Body of pancreas (tissue), 4 donors: ENCODE measurements around the gene CTIF. TPM values are rescaled to one million over a fixed set of nuclear protein-coding genes. Genes with fewer than 3 reads are reported as not detected.

ENCODE experiments used
- ATAC-seq: fragments of 150-250 bp; one replicate; pipeline ENCODE4 v1.9.1; 2016
- DNase-seq, 4 donors: peaks; one replicate each; pipeline ENCODE4 v3.0.0-alpha.2; 2019
- H3K27ac ChIP-seq, 4 donors: fragments of 200-600 bp; sonication (generic); 1 replicate in 3 of 4; 2 replicates in 1 of 4; pipeline versions ENCODE4 v1.5.1 to v1.6.1; 2016 to 2019; ENCODE audit warnings: mild to moderate bottlenecking in 1 of 4, mixed read lengths in 1 of 4, moderate library complexity in 1 of 4
- H3K27me3 ChIP-seq, 2 donors: fragments of 200-600 bp; sonication (generic); one replicate each; pipeline ENCODE4 v1.6.0; 2016; ENCODE audit warnings: mild to moderate bottlenecking in 1 of 2
- H3K36me3 ChIP-seq, 2 donors: fragments of 200-600 bp; sonication (generic); replicated peaks in 1 of 2; 2 replicates each; pipeline ENCODE4 v1.5.1; 2016; ENCODE audit warnings: low read depth in 2 of 2; ENCODE audit not compliant: insufficient read depth in 1 of 2
- H3K4me1 ChIP-seq: fragments of 200-600 bp; sonication (generic); one replicate; pipeline ENCODE4 v1.6.0; 2016
- H3K4me3 ChIP-seq, 2 donors: fragments of 200-600 bp; sonication (generic); 1 replicate in 1 of 2; 2 replicates in 1 of 2; pipeline ENCODE4 v1.5.1; 2016 to 2019
- H3K9me3 ChIP-seq, 3 donors: fragments of 200-600 bp; sonication (generic); 1 replicate in 2 of 3; 2 replicates in 1 of 3; pipeline ENCODE4 v1.5.1; 2016
- POLR2A ChIP-seq, 3 donors: fragments of 450-650 bp; IDR thresholded peaks; one replicate each; pipeline ENCODE4 v1.6.1; 2016; ENCODE audit warnings: antibody characterized with exemption in 3 of 3, mild to moderate bottlenecking in 2 of 3
- WGBS, 2 donors: methylation state at CpG; one replicate each; pipeline ENCODE4 v1.1.5; 2017; 5-methylcytosine and 5-hydroxymethylcytosine counted together
- intact Hi-C: fragments of 100-400 bp; cut with DNase I; formaldehyde crosslinking; loops from one replicate; pipeline ENCODE4 v1.15.1; 2023
- total RNA-seq, 2 donors: library from RNA; depleted of rRNA; stranded (reverse); fragments of >200 nt; gene quantifications; one replicate each; pipeline ENCODE4 v1.1.0, GENCODE V29; 2016
- TF ChIP-seq, protein P1 (sequence below), 7 experiments: fragments of 450-650 bp in 4 of 7; fragments of 200-600 bp in 3 of 7; sonication (generic) in 3 of 7; IDR thresholded peaks; one replicate each; pipeline ENCODE4 v1.5.1; 2016 to 2019; ENCODE audit warnings: antibody characterized with exemption in 7 of 7

The CTIF gene
- total RNA-seq, 2 donors from 2014 or later = 18.7 to 24.4 TPM

GRCh38 chr18:48611203-48611602 lies 72.4 kb downstream of the CTIF start:
- DNase-seq = no peak
- H3K27ac ChIP-seq = no peak overlapping the region
- intact Hi-C loops = no loop called here
- 90 to 95% methylated on average over 4 to 5 of the region's 5 CpGs for WGBS, 2 donors
- H3K4me1 ChIP-seq = peaks cover 15% of the 10 kb centered on the region
- no peaks in the 10 kb centered on the region for H3K27me3 ChIP-seq
- no peak overlapping the region for H3K4me3 ChIP-seq
- ATAC-seq = no peak
- no peaks in the 10 kb centered on the region for H3K9me3 ChIP-seq
- TF ChIP-seq, protein P1, sequence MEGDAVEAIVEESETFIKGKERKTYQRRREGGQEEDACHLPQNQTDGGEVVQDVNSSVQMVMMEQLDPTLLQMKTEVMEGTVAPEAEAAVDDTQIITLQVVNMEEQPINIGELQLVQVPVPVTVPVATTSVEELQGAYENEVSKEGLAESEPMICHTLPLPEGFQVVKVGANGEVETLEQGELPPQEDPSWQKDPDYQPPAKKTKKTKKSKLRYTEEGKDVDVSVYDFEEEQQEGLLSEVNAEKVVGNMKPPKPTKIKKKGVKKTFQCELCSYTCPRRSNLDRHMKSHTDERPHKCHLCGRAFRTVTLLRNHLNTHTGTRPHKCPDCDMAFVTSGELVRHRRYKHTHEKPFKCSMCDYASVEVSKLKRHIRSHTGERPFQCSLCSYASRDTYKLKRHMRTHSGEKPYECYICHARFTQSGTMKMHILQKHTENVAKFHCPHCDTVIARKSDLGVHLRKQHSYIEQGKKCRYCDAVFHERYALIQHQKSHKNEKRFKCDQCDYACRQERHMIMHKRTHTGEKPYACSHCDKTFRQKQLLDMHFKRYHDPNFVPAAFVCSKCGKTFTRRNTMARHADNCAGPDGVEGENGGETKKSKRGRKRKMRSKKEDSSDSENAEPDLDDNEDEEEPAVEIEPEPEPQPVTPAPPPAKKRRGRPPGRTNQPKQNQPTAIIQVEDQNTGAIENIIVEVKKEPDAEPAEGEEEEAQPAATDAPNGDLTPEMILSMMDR (IDR thresholded peaks at IDR 0.05) = no peak
- TF ChIP-seq POLR2A (IDR thresholded peaks at IDR 0.05) = no peak
- no peaks in the 10 kb centered on the region for H3K36me3 ChIP-seq

GRCh38 chr18:48611785-48612480 lies 73.1 kb downstream of the CTIF start:
- intact Hi-C loops = no loop called here
- H3K4me1 ChIP-seq = peaks cover 18% of the 10 kb centered on the region
- ATAC-seq (no peak), DNase-seq (no peak)
- TF ChIP-seq POLR2A (IDR thresholded peaks at IDR 0.05) = no peak
- TF ChIP-seq, protein P1 (IDR thresholded peaks at IDR 0.05) = no peak
- no peaks in the 10 kb centered on the region for H3K36me3 ChIP-seq
- no peak overlapping the region for H3K27ac ChIP-seq
- no peaks in the 10 kb centered on the region for H3K27me3 ChIP-seq
- no peaks in the 10 kb centered on the region for H3K9me3 ChIP-seq
- 63 to 70% methylated on average over 10 of the region's 10 CpGs for WGBS, 2 donors
- no peak overlapping the region for H3K4me3 ChIP-seq

DNA sequence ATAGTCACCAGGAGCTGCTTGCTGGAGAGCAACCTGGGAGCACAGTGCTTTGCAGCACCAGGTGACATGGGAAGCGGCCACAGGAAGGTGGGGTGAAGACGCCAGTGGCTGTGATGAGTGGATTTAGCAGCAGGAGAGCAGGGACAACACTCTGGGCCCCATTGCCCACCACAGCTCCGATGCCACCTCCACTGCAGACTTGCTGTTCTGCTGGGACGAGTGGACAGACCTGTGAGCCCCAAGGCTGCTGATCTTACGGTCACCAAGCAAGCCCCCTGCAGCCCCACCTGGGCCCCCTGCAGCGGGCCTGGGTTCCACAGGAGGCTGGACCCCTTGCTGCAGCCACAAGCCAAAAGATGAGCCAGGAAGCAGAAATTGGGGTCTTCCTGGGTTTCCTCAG lies 73.7 kb downstream of the CTIF start:
- no peaks in the 10 kb centered on the region for H3K27me3 ChIP-seq
- intact Hi-C loops = no loop called here
- H3K27ac ChIP-seq = no peak overlapping the region
- no peak overlapping the region for H3K4me3 ChIP-seq
- 90 to 97% methylated on average over 5 to 6 of the region's 6 CpGs for WGBS, 2 donors
- peaks cover 18% of the 10 kb centered on the region for H3K4me1 ChIP-seq
- no peak for DNase-seq
- no peaks in the 10 kb centered on the region for H3K36me3 ChIP-seq
- no peak for ATAC-seq
- TF ChIP-seq POLR2A (IDR thresholded peaks at IDR 0.05) = no peak
- TF ChIP-seq, protein P1 (IDR thresholded peaks at IDR 0.05) = no peak
- H3K9me3 ChIP-seq = no peaks in the 10 kb centered on the region

DNA sequence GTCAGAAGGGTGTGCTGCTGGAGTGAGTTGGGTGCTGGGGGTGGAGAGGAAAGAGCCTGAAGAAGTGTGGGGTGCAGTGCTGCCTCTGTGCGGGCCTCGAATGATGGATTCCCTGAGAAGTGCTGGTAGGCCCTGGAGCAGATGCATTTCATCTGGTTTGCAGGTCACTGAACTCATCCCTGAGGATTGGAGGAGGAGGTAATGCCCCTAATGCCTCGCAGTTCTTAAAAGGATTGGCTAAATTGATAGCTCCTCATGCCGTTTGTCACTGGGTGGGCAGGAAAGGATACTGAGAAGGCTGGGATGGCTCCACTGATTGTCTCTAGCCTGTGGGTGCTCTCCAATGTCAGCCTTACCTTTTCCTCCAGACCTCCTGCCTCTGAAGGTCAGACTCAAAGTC lies 74.1 kb downstream of the CTIF start:
- Histone ChIP-seq H3K27ac (no peak overlapping the region), H3K27me3 (no peaks in the 10 kb centered on the region), H3K4me1 (peaks cover 18% of the 10 kb centered on the region), H3K9me3 (no peaks in the 10 kb centered on the region), H3K36me3 (no peaks in the 10 kb centered on the region), H3K4me3 (no peak overlapping the region)
- ATAC-seq (no peak), DNase-seq (no peak)
- intact Hi-C loops = no loop called here
- TF ChIP-seq POLR2A (IDR thresholded peaks at IDR 0.05) = no peak
- WGBS, 2 donors = 67 to 94% methylated on average over 4 of the region's 4 CpGs

GRCh38 chr18:48613589-48614404 lies 75.0 kb downstream of the CTIF start:
- no peaks in the 10 kb centered on the region for H3K9me3 ChIP-seq
- intact Hi-C loops = no loop called here
- H3K27ac ChIP-seq = no peak overlapping the region
- no peak for ATAC-seq
- no peaks in the 10 kb centered on the region for H3K27me3 ChIP-seq
- no peaks in the 10 kb centered on the region for H3K36me3 ChIP-seq
- peaks cover 18% of the 10 kb centered on the region for H3K4me1 ChIP-seq
- 77 to 90% methylated on average over 12 to 15 of the region's 15 CpGs for WGBS, 2 donors
- H3K4me3 ChIP-seq = no peak overlapping the region
- TF ChIP-seq POLR2A (IDR thresholded peaks at IDR 0.05) = no peak
- TF ChIP-seq, protein P1 (IDR thresholded peaks at IDR 0.05) = no peak
- DNase-seq = peak in 3 of 4 donors; percentile 34 to 48 (median 35)
